ENCODE measurements around the gene TP53BP2.
"Not testable (repeated sequence)": the region's sequence is repeated elsewhere in the genome, so short reads cannot be mapped to it uniquely, and the experiment has no call there.

Gene TP53BP2

DNA sequence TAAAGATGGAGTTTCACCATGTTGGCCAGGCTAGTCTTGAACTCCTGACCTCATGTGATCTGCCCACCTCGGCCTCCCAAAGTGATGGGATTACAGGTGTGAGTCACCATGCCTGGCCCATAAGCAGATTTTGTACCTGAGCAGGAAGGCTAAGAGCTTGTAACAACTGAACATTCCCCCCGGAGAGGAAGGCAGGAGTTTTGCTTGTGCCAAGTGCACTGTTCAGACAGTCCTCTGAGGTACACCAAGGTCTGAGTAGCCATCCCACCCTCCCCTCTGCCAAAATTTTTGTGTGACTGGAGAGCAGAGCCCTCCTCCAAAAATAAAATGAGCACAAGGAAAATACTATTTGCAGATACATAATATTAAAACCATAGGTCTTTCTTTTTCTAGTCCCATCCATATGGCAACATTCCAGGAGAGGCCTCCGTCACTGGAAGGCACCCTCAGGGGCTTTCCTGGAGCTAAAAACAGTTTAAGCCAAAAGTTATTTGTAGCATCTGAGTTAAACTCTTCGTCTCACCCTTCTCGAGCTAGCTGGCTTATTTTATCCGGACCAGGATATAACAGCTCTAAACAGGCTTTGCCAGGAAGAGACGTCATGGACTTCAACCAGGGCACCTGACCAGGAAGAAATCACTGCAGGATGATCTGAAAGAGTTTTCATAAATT lies 106.2 kb downstream of the TP53BP2 start:
- CTCF ChIA-PET, result interaction anchor here (2.6 kb wide), 1 partner anchor 10 kb away, joined by 13 read pairs; no protein-coding TSS in a partner anchor
- DNase-seq (ENCODE audit: extremely low spot score), result no peak
- POLR2A ChIA-PET, result no interaction called here
- TF ChIP-seq, protein P1, sequence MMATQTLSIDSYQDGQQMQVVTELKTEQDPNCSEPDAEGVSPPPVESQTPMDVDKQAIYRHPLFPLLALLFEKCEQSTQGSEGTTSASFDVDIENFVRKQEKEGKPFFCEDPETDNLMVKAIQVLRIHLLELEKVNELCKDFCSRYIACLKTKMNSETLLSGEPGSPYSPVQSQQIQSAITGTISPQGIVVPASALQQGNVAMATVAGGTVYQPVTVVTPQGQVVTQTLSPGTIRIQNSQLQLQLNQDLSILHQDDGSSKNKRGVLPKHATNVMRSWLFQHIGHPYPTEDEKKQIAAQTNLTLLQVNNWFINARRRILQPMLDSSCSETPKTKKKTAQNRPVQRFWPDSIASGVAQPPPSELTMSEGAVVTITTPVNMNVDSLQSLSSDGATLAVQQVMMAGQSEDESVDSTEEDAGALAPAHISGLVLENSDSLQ (IDR thresholded peaks at IDR 0.05), result no peak
- TF ChIP-seq FOXM1 (IDR thresholded peaks at IDR 0.05; ENCODE audit: borderline replicate concordance) (no peak), FOXA1 (IDR thresholded peaks at IDR 0.05) (no peak), BHLHE40 (IDR thresholded peaks at IDR 0.05; ENCODE audit: borderline replicate concordance) (no peak)

DNA sequence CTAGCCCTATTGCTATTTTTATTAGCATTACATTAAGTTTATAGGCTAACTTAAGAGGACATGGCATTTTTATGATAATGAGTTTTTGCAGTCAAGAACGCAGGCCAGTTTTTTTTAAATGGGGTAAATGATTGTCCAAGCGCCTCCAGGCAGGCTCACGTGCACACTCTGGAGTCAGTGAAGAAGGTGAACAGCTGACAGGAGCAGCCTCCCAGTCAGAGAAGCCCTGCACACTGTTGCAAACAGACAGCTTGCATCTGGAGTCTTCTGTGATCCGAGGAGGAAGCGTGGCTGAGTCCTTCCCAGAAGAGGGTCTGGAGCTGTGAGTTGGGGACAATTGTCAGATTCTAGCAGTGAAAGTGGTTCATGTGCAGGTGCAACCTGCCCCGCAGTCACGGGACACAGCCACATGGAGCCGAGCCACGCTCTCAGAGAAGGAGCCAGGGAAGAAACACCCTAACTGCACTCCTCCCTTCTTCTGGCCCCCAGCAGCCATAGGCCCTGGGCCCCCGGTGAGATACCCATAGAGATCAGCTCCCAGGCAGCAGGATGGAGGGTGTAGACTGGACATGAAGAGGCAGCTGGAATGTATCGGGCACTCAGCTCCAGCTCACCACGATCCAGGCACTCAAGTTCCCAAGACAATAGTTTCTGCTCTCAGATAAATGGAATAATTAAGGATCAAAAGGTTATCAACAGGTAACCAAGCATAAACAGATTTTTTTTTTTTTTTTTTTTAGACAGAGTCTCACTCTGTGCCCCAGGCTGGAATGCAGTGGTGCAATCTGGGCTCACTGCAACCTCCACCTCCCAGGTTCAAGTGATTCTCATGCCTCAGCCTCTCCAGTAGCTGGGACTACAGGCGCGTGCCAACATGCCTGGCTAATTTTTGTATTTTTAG lies 107.0 kb downstream of the TP53BP2 start:
- ChIA-PET POLR2A (interaction anchor here (0.9 to 1.6 kb wide), 5 partner anchors 8 to 31 kb away, joined by 3 to 6 read pairs (median 3); no protein-coding TSS in a partner anchor), CTCF (interaction anchor here (0.7 to 2.6 kb wide), 5 partner anchors 10 to 615 kb away, joined by 3 to 13 read pairs (median 3); partner anchors contain the start of gene CAPN2)
- DNase-seq (ENCODE audit: extremely low spot score), result peak; percentile 51
- no peak for TF ChIP-seq TARDBP (IDR thresholded peaks at IDR 0.05)
- TF ChIP-seq LEF1 (IDR thresholded peaks at IDR 0.05; ENCODE audit: borderline replicate concordance), result no peak
- TF ChIP-seq NFRKB (IDR thresholded peaks at IDR 0.05), result no peak
- no peak for TF ChIP-seq FOXK2 (IDR thresholded peaks at IDR 0.05)
- TF ChIP-seq ZNF384 (IDR thresholded peaks at IDR 0.05), result peak; percentile 92
- TF ChIP-seq ELF4 (IDR thresholded peaks at IDR 0.05), result no peak
- TF ChIP-seq L3MBTL2 (conservative IDR thresholded peaks at IDR 0.05), result no peak; the same call in 1 of the 2 replicates
- peak; percentile 67 for TF ChIP-seq CTBP1 (IDR thresholded peaks at IDR 0.05; ENCODE audit: borderline replicate concordance)
- no peak for TF ChIP-seq SP1 (IDR thresholded peaks at IDR 0.05)
- peak; percentile 48; the same call in 1 of the 2 replicates for TF ChIP-seq ARNT (IDR thresholded peaks at IDR 0.05)
- TF ChIP-seq HDGF (IDR thresholded peaks at IDR 0.05; ENCODE audit: borderline replicate concordance), result no peak
- no peak for TF ChIP-seq FOXA1 (IDR thresholded peaks at IDR 0.05)
- TF ChIP-seq, protein P1 (IDR thresholded peaks at IDR 0.05), result peak; percentile 79
- peak; percentile 63 for TF ChIP-seq BHLHE40 (IDR thresholded peaks at IDR 0.05; ENCODE audit: borderline replicate concordance)
- TF ChIP-seq SUZ12 (IDR thresholded peaks at IDR 0.05), result no peak
- no peak for TF ChIP-seq FOXM1 (IDR thresholded peaks at IDR 0.05; ENCODE audit: borderline replicate concordance)

DNA sequence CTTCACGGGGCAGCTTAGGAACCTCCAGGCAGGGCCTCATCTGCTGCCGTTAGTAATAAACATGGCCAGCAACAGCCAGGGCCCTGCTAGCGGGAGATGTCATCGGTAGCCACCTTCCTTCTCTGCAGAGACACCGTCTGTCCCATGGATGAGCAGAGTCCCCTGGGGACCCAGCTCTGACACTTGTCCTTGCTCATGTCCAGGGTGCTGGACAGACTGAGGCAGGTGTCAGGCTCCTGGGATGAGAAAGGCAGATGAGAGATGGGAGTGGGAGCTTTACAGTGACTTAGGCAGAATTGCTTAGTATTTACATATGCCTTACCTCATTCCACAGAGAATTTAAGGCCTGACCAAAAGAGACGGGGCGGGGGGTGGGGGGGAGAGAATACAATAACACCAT lies 108.4 kb downstream of the TP53BP2 start:
- no peak for DNase-seq (ENCODE audit: extremely low spot score)
- TF ChIP-seq SUZ12 (IDR thresholded peaks at IDR 0.05) (no peak), ZNF384 (IDR thresholded peaks at IDR 0.05) (no peak), HDGF (IDR thresholded peaks at IDR 0.05; ENCODE audit: borderline replicate concordance) (peak; percentile 56; the same call in 1 of the 2 replicates), ARNT (IDR thresholded peaks at IDR 0.05) (no peak)
- ChIA-PET POLR2A (interaction anchor here (1.0 to 1.6 kb wide), 3 partner anchors 11 to 24 kb away, joined by 3 to 6 read pairs (median 4); no protein-coding TSS in a partner anchor), CTCF (interaction anchor here (0.6 to 2.6 kb wide), 4 partner anchors 12 to 39 kb away, joined by 3 to 13 read pairs (median 6); partner anchors contain the start of gene CAPN2)

DNA sequence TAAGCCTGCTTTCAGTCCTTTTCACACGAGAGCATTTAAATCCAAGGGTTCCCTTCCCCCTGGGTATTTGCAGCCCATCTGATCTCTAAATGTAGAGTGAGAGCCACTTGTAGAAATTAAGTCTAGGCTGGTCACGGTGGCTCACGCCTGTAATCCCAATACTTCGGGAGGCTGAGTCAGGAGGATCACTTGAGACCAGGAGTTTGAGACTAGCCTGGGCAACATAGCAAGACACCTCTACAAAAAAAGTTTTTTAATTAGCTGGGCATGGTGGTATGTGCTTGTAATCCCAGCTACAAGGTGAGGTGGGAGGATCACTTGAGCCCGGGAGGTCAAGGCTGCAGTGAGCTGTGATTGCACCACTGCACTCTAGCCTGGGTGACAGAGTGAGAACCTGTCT lies 109.1 kb downstream of the TP53BP2 start:
- DNase-seq (ENCODE audit: extremely low spot score); POLR2A ChIA-PET: not testable (repeated sequence)
- CTCF ChIA-PET, result interaction anchor here (0.6 kb wide), 1 partner anchor 13 kb away, joined by 3 read pairs; no protein-coding TSS in a partner anchor

DNA sequence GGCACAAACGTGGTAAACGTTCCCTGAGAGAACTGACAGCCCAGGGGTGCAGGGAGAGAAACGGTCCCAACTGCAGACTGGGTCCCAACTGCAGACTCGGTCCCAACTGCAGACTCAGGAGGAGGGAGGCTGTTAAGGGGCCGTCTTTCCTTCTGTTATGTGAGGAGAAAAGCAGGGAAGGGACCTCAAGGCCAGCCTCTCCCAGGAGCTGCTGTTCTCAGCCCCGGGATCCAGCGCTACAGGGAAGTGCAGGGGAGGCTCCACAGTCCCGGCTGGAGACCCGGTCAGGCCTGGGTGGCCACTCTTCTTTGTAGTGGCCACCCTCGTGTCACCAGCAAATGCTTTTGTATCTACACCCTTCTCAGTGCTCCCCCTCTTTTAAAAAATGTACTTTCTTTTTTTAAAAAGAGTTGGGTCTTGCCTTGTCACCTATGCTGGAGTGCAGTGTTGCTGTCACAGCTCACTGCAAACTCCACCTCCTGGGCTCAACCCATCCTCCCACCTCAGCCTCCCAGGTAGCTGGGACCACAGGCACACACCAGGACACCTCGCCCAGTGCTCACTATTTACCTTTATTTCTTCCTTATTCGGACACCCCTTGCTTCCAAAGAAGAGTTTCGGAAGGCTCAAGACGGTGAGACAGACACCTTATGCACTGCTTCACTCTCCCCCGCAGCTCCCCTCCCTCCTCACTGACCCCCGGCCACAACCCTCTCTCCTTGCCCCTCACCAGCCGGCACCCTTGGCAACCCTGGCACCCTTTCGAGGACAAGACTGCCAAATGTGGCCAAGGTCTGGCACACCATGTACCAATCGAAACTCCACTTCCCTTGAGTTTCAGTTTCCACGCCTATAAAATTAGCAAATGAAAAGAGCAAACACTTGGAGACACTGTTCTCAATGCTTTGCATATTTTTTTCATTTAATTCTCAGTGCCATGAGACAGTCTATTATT lies 111.6 kb downstream of the TP53BP2 start:
- ChIA-PET POLR2A (no interaction called here), CTCF (no interaction called here)
- TF ChIP-seq ZNF384 (IDR thresholded peaks at IDR 0.05), result no peak
- no peak for TF ChIP-seq ELF4 (IDR thresholded peaks at IDR 0.05)
- TF ChIP-seq LEF1 (IDR thresholded peaks at IDR 0.05; ENCODE audit: borderline replicate concordance), result no peak
- no peak for TF ChIP-seq HDGF (IDR thresholded peaks at IDR 0.05; ENCODE audit: borderline replicate concordance)
- TF ChIP-seq SUZ12 (IDR thresholded peaks at IDR 0.05), result no peak
- TF ChIP-seq L3MBTL2 (conservative IDR thresholded peaks at IDR 0.05), result no peak
- TF ChIP-seq NFRKB (IDR thresholded peaks at IDR 0.05), result no peak
- TF ChIP-seq FOXM1 (IDR thresholded peaks at IDR 0.05; ENCODE audit: borderline replicate concordance), result no peak
- TF ChIP-seq FOXA1 (IDR thresholded peaks at IDR 0.05), result no peak
- TF ChIP-seq ARNT (IDR thresholded peaks at IDR 0.05), result no peak
- no peak for TF ChIP-seq BHLHE40 (IDR thresholded peaks at IDR 0.05; ENCODE audit: borderline replicate concordance)
- TF ChIP-seq FOXK2 (IDR thresholded peaks at IDR 0.05), result no peak
- TF ChIP-seq, protein P1 (IDR thresholded peaks at IDR 0.05), result no peak
- no peak for TF ChIP-seq TARDBP (IDR thresholded peaks at IDR 0.05)
- TF ChIP-seq SP1 (IDR thresholded peaks at IDR 0.05), result no peak
- TF ChIP-seq CTBP1 (IDR thresholded peaks at IDR 0.05; ENCODE audit: borderline replicate concordance), result no peak
- DNase-seq (ENCODE audit: extremely low spot score), result no peak

Data from HEK293T (cell line).